Esophagus muscularis mucosa (tissue), 3 donors: ENCODE data around the gene AKR1E2.

Experiments used
- CTCF ChIP-seq, 3 experiments: fragments of 200-600 bp in 2 of 3; fragments of 450-650 bp in 1 of 3; sonication (generic) in 2 of 3; IDR thresholded peaks; one replicate each; pipeline ENCODE4 v1.5.1; 2017 to 2019; ENCODE audit warnings: antibody characterized with exemption in 3 of 3, mild to moderate bottlenecking in 2 of 3, moderate library complexity in 1 of 3
- POLR2A ChIP-seq: fragments of 450-650 bp; IDR thresholded peaks from one replicate; pipeline ENCODE4 v1.6.1; 2017; ENCODE audit warnings: antibody characterized with exemption, moderate library complexity, mild to moderate bottlenecking, low read depth
- POLR2AphosphoS5 ChIP-seq, 2 donors: sonication (generic); formaldehyde crosslinking; IDR thresholded peaks; one replicate each; pipeline ENCODE4 v1.6.1; 2017; ENCODE audit warnings: antibody characterized with exemption in 2 of 2

- no peak for TF ChIP-seq POLR2AphosphoS5 (IDR thresholded peaks at IDR 0.05)
- TF ChIP-seq POLR2A, result no peak
- TF ChIP-seq CTCF (IDR thresholded peaks at IDR 0.05), result no peak
Measured at GRCh38 chr10:4780091-4780490, 45.9 kb upstream of the AKR1E2 start.
